PFSK-1 (cell line): ENCODE results near the gene ZFAND3.

Experiments used
- FOXP2 ChIP-seq: optimal IDR thresholded peaks from 2 replicates; pipeline ENCODE3; 2011; ENCODE audit warnings: borderline replicate concordance, control low read depth, inconsistent platforms; ENCODE audit not compliant: insufficient read depth; ENCODE audit errors: extremely low read length, extremely low read depth
- POLR2AphosphoS5 ChIP-seq: IDR thresholded peaks from 2 replicates; pipeline ENCODE4 v1.6.1; 2012; ENCODE audit warnings: low read depth, mild to moderate bottlenecking, control low read depth, low read length, moderate library complexity
- SIN3A ChIP-seq: IDR thresholded peaks from 2 replicates; pipeline ENCODE4 v1.6.1; 2012; ENCODE audit warnings: mild to moderate bottlenecking, low read length, moderate library complexity, borderline replicate concordance; ENCODE audit not compliant: insufficient read depth
- TAF1 ChIP-seq: IDR thresholded peaks from 2 replicates; pipeline ENCODE4 v1.6.1; 2012; ENCODE audit warnings: low read length, control low read depth, borderline replicate concordance; ENCODE audit not compliant: insufficient read depth
- TF ChIP-seq, protein P1 (sequence below), 2 experiments: IDR thresholded peaks; 2 replicates each; pipeline versions ENCODE4 v1.6.1 to v1.8.0; 2011 to 2012; ENCODE audit warnings: low read depth in 2 of 2, low read length in 2 of 2, control low read depth in 1 of 2, inconsistent platforms in 1 of 2, mild to moderate bottlenecking in 1 of 2, moderate library complexity in 1 of 2; ENCODE audit not compliant: insufficient read depth in 1 of 2

ZFAND3 gene

GRCh38 chr6:37875561-37876309 lies 56.2 kb downstream of the ZFAND3 start:
- TF ChIP-seq SIN3A (no peak), TAF1 (no peak), FOXP2 (no peak), POLR2AphosphoS5 (no peak)
- TF ChIP-seq, protein P1, sequence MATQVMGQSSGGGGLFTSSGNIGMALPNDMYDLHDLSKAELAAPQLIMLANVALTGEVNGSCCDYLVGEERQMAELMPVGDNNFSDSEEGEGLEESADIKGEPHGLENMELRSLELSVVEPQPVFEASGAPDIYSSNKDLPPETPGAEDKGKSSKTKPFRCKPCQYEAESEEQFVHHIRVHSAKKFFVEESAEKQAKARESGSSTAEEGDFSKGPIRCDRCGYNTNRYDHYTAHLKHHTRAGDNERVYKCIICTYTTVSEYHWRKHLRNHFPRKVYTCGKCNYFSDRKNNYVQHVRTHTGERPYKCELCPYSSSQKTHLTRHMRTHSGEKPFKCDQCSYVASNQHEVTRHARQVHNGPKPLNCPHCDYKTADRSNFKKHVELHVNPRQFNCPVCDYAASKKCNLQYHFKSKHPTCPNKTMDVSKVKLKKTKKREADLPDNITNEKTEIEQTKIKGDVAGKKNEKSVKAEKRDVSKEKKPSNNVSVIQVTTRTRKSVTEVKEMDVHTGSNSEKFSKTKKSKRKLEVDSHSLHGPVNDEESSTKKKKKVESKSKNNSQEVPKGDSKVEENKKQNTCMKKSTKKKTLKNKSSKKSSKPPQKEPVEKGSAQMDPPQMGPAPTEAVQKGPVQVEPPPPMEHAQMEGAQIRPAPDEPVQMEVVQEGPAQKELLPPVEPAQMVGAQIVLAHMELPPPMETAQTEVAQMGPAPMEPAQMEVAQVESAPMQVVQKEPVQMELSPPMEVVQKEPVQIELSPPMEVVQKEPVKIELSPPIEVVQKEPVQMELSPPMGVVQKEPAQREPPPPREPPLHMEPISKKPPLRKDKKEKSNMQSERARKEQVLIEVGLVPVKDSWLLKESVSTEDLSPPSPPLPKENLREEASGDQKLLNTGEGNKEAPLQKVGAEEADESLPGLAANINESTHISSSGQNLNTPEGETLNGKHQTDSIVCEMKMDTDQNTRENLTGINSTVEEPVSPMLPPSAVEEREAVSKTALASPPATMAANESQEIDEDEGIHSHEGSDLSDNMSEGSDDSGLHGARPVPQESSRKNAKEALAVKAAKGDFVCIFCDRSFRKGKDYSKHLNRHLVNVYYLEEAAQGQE (IDR thresholded peaks at IDR 0.05; ENCODE audit: insufficient read depth in 1 of 2, low read depth in 2 of 2, low read length in 2 of 2), result no peak

DNA sequence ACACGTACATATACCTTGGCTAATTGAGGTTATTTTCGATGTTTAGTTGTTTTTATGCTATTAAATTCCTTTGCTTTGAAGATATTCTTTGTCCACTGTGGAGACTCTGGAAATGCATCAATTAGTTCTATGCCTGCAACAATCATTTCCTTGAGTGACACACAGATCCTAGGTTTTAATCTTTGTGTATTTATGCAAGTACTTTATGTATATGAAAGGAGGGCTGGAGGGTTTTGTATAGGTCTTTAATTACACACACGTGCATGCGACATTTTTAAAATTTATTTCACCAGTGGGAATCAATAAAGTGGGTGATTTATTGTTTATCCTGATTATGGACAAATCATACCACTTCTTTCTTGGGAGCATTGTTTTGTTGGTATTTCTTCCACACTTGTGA lies 57.3 kb downstream of the ZFAND3 start:
- no peak for TF ChIP-seq FOXP2
- TF ChIP-seq TAF1, result no peak
- TF ChIP-seq, protein P1 (IDR thresholded peaks at IDR 0.05; ENCODE audit: insufficient read depth in 1 of 2, low read depth in 2 of 2, low read length in 2 of 2), result no peak
- TF ChIP-seq SIN3A, result no peak
- no peak for TF ChIP-seq POLR2AphosphoS5

DNA sequence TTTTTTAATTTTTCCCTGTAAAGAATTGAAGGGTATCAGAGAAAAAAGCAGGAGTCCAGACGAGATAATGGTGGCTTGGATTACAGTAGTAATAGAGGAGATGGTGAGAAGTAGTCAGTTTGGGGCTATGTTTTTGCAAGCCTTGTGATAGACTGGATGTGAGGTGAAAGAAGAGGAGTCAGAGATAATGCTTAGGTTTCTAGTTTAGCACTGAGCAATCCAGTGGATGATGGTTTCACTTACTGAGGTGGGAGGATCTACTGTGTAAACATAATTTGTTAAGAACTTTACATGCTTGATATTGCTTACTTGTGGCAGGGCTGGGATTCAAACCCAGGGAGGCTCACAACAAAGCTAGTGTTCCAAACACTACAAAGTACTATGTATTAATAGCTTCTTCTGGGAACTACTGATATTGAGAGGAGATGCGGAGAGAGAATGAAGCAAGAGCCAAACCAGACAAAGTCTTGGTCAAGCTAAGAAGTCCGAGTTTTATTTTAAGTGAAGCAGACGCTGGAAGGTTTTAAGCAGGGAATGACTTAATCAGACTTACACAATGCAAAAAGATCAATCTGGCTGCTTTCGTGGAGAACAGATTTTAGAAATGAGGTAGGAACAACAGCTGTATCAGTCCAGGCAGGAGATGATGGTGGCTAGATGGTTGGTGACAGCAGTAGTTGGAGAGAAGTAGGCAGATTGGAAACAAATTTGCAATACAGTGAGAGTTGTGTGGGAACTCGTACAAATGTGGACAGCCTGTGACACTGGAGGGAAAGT lies 58.0 kb downstream of the ZFAND3 start:
- TF ChIP-seq POLR2AphosphoS5 (no peak), SIN3A (no peak), TAF1 (no peak), FOXP2 (no peak)
- TF ChIP-seq, protein P1 (IDR thresholded peaks at IDR 0.05; ENCODE audit: insufficient read depth in 1 of 2, low read depth in 2 of 2, low read length in 2 of 2), result no peak

- TF ChIP-seq, protein P1 (IDR thresholded peaks at IDR 0.05; ENCODE audit: insufficient read depth in 1 of 2, low read depth in 2 of 2, low read length in 2 of 2), result no peak
- TF ChIP-seq SIN3A, result no peak
- TF ChIP-seq POLR2AphosphoS5, result no peak
- TF ChIP-seq TAF1, result no peak
- no peak for TF ChIP-seq FOXP2
Measured at GRCh38 chr6:37878150-37878710, 58.7 kb downstream of the ZFAND3 start.
